Right lung (tissue), 5 donors: ENCODE data around the gene TCN1. TPM values are rescaled to one million over a fixed set of nuclear protein-coding genes. Genes with fewer than 3 reads are reported as not detected.

Source experiments
- DNase-seq, 2 donors: peaks; one replicate each; pipeline ENCODE4 v3.0.0-alpha.2; 2013
- polyA plus RNA-seq, 5 donors: library from polyadenylated mRNA; unstranded; fragments of 120-200 nt; gene quantifications; one replicate each; pipeline versions ENCODE4 v1.2.1 to v1.2.3, GENCODE V29; 2013; ENCODE audit warnings: inconsistent platforms in 1 of 5, low replicate concordance in 1 of 5; ENCODE audit not compliant: insufficient read length in 5 of 5, insufficient read depth in 1 of 5

Gene TCN1
- polyA plus RNA-seq, 5 donors, result 0.10 to 0.28 TPM; not detected in 3

- no peak for DNase-seq
These were observed 59.2 kb downstream of the TCN1 start for GRCh38 chr11:59807047-59807610.

GRCh38 chr11:59804061-59804460, 62.2 kb downstream of the TCN1 start:
- no peak for DNase-seq

Other genes starting within 250 kb of the TCN1 start
- 10 to 100 TPM; 32.7 to 45.0 (median 41.3) TPM for gene PATL1, start 197.4 kb downstream of the TCN1 start, polyA plus RNA-seq
- not detected for gene OR10V1, start 152.6 kb downstream of the TCN1 start, polyA plus RNA-seq
- gene STX3, start 111.1 kb downstream of the TCN1 start, polyA plus RNA-seq, result 10 to 100 TPM; 20.6 to 30.6 (median 29.3) TPM
- 10 to 100 TPM; 53.1 to 55.5 (median 53.7) TPM for gene MRPL16, start 55.7 kb downstream of the TCN1 start, polyA plus RNA-seq
- not detected for gene CBLIF, start 21.0 kb downstream of the TCN1 start, polyA plus RNA-seq
- gene OOSP3, start 12.3 kb upstream of the TCN1 start, polyA plus RNA-seq, result not detected
- under 1 TPM in 2 of 5 donors, not detected in 3; 0.17 to 0.39 TPM for gene OOSP1, start 71.9 kb upstream of the TCN1 start, polyA plus RNA-seq
- not detected for gene OOSP4A, start 97.5 kb upstream of the TCN1 start, polyA plus RNA-seq
- gene OOSP4B, start 150.7 kb upstream of the TCN1 start, polyA plus RNA-seq, result not detected
- not detected for gene OOSP2, start 173.9 kb upstream of the TCN1 start, polyA plus RNA-seq
- 1 to 10 TPM; 1.2 to 2.3 (median 1.4) TPM for gene MS4A3, start 190.2 kb upstream of the TCN1 start, polyA plus RNA-seq
- under 1 TPM in 3 of 5 donors, not detected in 2; 0.04 to 0.07 (median 0.07) TPM for gene MS4A2, start 222.2 kb upstream of the TCN1 start, polyA plus RNA-seq